Lower lobe of right lung (tissue), 2 donors: ENCODE results near the gene IQSEC3. TPM values are rescaled to one million over a fixed set of nuclear protein-coding genes. Genes with fewer than 3 reads are reported as not detected.

Source experiments
- ATAC-seq, 2 donors: fragments of 200-7000 bp; cut with Tn5 transposase; one replicate each; pipeline ENCODE4 v1.9.1; 2020 to 2022; ENCODE audit warnings: mild to moderate bottlenecking in 2 of 2, moderate library complexity in 2 of 2
- DNase-seq: peaks from one replicate; pipeline ENCODE4 v3.0.0-alpha.2; 2020
- H3K27ac ChIP-seq: fragments of 200-600 bp; one replicate; pipeline ENCODE4 v1.8.0; 2022
- H3K27me3 ChIP-seq: fragments of 200-600 bp; one replicate; pipeline ENCODE4 v1.8.0; 2022; ENCODE audit warnings: low read depth
- H3K36me3 ChIP-seq: fragments of 200-600 bp; one replicate; pipeline ENCODE4 v1.8.0; 2022; ENCODE audit warnings: mild to moderate bottlenecking
- H3K4me1 ChIP-seq: fragments of 200-600 bp; one replicate; pipeline ENCODE4 v1.8.0; 2022
- H3K4me3 ChIP-seq: fragments of 200-600 bp; one replicate; pipeline ENCODE4 v1.8.0; 2022; ENCODE audit warnings: mild to moderate bottlenecking
- H3K9me3 ChIP-seq: fragments of 200-600 bp; one replicate; pipeline ENCODE4 v1.8.0; 2022
- intact Hi-C: fragments of 100-400 bp; cut with DNase I; formaldehyde crosslinking; loops from one replicate; pipeline ENCODE4 v1.11.0; 2022
- total RNA-seq: library from RNA; stranded (reverse); fragmentation: NEBNext Ultra II Directional; extraction: Animal tissue kit (Norgen Biotek cat#: 25700); gene quantifications from one replicate; pipeline ENCODE4 v1.2.1, GENCODE V29; 2021
- TF ChIP-seq, protein P1 (sequence below): fragments of 200-600 bp; IDR thresholded peaks from one replicate; pipeline ENCODE4 v1.8.0; 2022; ENCODE audit warnings: antibody characterized with exemption, mild to moderate bottlenecking
- donor health status: DM: no; HTN: yes; CAD: no; lungs with severe emphysema.

Gene IQSEC3
- total RNA-seq, 1 donor from 2014 or later, result 10.7 TPM

- no peaks in the 10 kb centered on the region for H3K4me1 ChIP-seq
- no peak for ATAC-seq
- peaks cover 8% of the 10 kb centered on the region for H3K27me3 ChIP-seq
- TF ChIP-seq, protein P1, sequence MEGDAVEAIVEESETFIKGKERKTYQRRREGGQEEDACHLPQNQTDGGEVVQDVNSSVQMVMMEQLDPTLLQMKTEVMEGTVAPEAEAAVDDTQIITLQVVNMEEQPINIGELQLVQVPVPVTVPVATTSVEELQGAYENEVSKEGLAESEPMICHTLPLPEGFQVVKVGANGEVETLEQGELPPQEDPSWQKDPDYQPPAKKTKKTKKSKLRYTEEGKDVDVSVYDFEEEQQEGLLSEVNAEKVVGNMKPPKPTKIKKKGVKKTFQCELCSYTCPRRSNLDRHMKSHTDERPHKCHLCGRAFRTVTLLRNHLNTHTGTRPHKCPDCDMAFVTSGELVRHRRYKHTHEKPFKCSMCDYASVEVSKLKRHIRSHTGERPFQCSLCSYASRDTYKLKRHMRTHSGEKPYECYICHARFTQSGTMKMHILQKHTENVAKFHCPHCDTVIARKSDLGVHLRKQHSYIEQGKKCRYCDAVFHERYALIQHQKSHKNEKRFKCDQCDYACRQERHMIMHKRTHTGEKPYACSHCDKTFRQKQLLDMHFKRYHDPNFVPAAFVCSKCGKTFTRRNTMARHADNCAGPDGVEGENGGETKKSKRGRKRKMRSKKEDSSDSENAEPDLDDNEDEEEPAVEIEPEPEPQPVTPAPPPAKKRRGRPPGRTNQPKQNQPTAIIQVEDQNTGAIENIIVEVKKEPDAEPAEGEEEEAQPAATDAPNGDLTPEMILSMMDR, result no peak
- DNase-seq, result no peak
- intact Hi-C loops, result no loop called here
- no peaks in the 10 kb centered on the region for H3K36me3 ChIP-seq
- no peak overlapping the region for H3K4me3 ChIP-seq
- H3K27ac ChIP-seq, result no peak overlapping the region
- no peaks in the 10 kb centered on the region for H3K9me3 ChIP-seq
Observed at GRCh38 chr12:195156-195555, 128.6 kb downstream of the IQSEC3 start.

DNA sequence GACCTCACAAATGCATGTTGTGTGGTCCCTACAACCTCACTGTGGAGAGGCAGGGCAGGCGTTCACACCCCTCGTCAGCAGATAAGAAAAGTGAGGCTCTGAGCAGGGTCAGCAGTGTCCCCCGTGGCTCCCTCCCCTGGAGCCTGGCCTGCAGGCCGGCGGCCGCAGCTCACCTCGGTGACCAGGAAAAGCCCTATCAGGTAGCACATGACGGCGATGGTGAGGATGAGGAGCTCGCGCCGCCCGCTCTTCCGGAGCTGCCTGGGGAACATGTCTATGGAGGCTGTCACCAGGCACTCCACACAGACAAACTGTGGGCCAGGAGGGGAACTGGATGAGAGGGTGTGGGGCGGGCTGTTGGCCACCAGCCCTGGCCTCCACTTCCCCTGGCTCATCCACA, 129.4 kb downstream of the IQSEC3 start:
- no peaks in the 10 kb centered on the region for H3K4me1 ChIP-seq
- H3K9me3 ChIP-seq, result no peaks in the 10 kb centered on the region
- no peak overlapping the region for H3K27ac ChIP-seq
- intact Hi-C loops, result no loop called here
- DNase-seq (no peak), ATAC-seq (no peak)
- no peak overlapping the region for H3K4me3 ChIP-seq
- TF ChIP-seq, protein P1, result no peak
- no peaks in the 10 kb centered on the region for H3K36me3 ChIP-seq
- peaks cover 4% of the 10 kb centered on the region for H3K27me3 ChIP-seq

DNA sequence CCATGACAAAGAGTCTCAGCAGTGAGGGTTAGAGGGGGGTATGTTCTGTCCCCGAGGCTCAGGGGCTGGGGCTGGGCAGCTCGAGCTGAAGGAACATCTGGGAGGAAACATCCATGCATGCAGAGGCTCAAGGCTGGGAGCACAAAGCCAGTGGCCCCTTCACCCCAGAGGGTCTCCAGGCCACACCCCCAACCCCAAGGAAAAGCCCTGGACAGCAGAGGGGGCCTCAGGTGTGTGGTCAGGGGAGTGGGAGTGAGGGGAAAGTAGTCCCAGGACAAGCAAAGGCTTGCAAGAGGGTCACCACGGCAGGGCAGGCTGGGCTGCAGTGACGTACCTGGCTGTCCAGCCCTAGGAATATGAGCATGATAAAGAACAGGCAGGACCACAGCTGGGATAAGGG, 129.9 kb downstream of the IQSEC3 start:
- H3K4me3 ChIP-seq, result no peak overlapping the region
- no peaks in the 10 kb centered on the region for H3K36me3 ChIP-seq
- TF ChIP-seq, protein P1, result no peak
- DNase-seq, result no peak
- H3K27me3 ChIP-seq, result no peaks in the 10 kb centered on the region
- no peak overlapping the region for H3K27ac ChIP-seq
- H3K9me3 ChIP-seq, result no peaks in the 10 kb centered on the region
- intact Hi-C loops, result no loop called here
- no peak for ATAC-seq
- no peaks in the 10 kb centered on the region for H3K4me1 ChIP-seq

GRCh38 chr12:197347-197746, 130.8 kb downstream of the IQSEC3 start:
- ATAC-seq (no peak), DNase-seq (no peak)
- no peaks in the 10 kb centered on the region for H3K27me3 ChIP-seq
- H3K4me1 ChIP-seq, result no peaks in the 10 kb centered on the region
- no peak overlapping the region for H3K27ac ChIP-seq
- no peaks in the 10 kb centered on the region for H3K9me3 ChIP-seq
- TF ChIP-seq, protein P1, result no peak
- intact Hi-C loops, result no loop called here
- H3K36me3 ChIP-seq, result no peaks in the 10 kb centered on the region
- no peak overlapping the region for H3K4me3 ChIP-seq

DNA sequence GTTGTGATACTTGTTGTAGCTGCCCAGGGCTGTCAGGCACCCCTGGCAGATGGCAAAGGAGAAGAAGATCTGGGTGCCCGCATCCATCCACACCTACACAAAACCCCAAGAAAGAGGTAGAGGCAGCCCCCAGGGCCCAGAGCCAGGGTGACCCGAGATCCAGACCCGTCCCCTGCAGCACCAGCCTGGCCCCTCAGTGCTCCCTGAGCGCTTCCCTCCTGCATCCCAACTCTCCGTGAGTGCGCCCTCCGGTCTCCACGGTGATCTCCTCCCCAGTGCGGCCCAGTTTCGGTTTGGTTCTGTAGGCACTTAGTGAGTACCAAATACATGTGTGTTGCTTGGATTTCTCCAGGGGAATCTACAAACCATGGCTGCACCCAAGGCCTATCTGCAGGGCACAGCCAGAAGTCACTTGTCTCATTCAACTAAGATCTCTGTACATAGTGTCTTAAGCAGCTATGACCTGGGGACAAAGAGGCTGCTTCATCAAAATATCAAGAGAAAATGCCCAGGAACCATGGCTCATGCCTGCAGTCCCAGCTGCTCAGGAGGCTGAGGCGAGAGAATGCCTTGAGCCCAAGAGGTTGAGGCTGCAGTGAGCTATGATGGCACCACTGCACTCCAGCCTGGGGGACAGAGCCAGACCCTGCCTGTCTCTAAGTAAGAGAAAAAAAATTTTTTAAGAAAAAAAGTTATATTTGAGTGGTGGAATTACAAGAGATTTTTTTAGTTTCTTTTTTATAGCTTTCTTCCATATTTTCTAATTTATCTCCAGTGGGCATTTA, 131.5 kb downstream of the IQSEC3 start:
- no peak for ATAC-seq

More for the DNA sequence above, 131.5 kb downstream of the IQSEC3 start:
- H3K27ac ChIP-seq, result no peak overlapping the region
- no peaks in the 10 kb centered on the region for H3K9me3 ChIP-seq
- TF ChIP-seq, protein P1, result no peak
- no peak for DNase-seq
- intact Hi-C loops, result no loop called here
- H3K36me3 ChIP-seq, result no peaks in the 10 kb centered on the region
- peaks cover 2% of the 10 kb centered on the region for H3K27me3 ChIP-seq
- no peaks in the 10 kb centered on the region for H3K4me1 ChIP-seq
- H3K4me3 ChIP-seq, result no peak overlapping the region
